IMR-90 (cell line): Measurements from ENCODE around the gene CAB39. TPM values are rescaled to one million over a fixed set of nuclear protein-coding genes. Genes with fewer than 3 reads are reported as not detected.

Experiments
- ATAC-seq: fragments of 200-7000 bp; cut with Tn5 transposase; 2 replicates; pipeline ENCODE4 v1.9.1; 2020; ENCODE audit warnings: low read depth, mild to moderate bottlenecking, moderate library complexity
- BruUV-seq: library from RNA; stranded (reverse); fragments of 400-500 nt; replicated peaks from 2 replicates; lab custom pipeline; 2021; lab: Mats Ljungman, UMichigan
- CTCF ChIA-PET: fragments of 300-600 bp; formaldehyde crosslinking; extraction: SDS; loops from one replicate; lab custom pipeline; 2021; ENCODE audit warnings: antibody characterized with exemption; lab: Yijun Ruan, JAX
- POLR2A ChIA-PET: fragments of 300-600 bp; sonication (Branson Sonifier 250); formaldehyde crosslinking; loops from one replicate; lab custom pipeline; 2022; ENCODE audit warnings: antibody characterized with exemption; ENCODE audit not compliant: unreplicated experiment; lab: Charles Lee
- DNase-seq: peaks from one replicate; pipeline ENCODE4 v3.0.0; 2013
- H2AFZ ChIP-seq: replicated peaks from 2 replicates; pipeline ENCODE3; 2013; ENCODE audit warnings: low read length, mild to moderate bottlenecking; ENCODE audit not compliant: poor library complexity
- H2AK5ac ChIP-seq: 2 replicates; pipeline ENCODE4 v1.6.1; 2013; ENCODE audit warnings: low read depth, low read length, inconsistent platforms
- H2AK9ac ChIP-seq: replicated peaks from 2 replicates; pipeline ENCODE3; 2013; ENCODE audit warnings: mild to moderate bottlenecking, low read depth, low read length, moderate library complexity; ENCODE audit not compliant: poor library complexity
- H2BK120ac ChIP-seq: 2 replicates; pipeline ENCODE4 v1.6.1; 2013; ENCODE audit warnings: low read depth, low read length, inconsistent platforms
- H2BK15ac ChIP-seq: 3 replicates; pipeline ENCODE4 v1.6.1; 2013; ENCODE audit warnings: low read depth, low read length, inconsistent platforms
- H2BK20ac ChIP-seq: 2 replicates; pipeline ENCODE4 v1.6.1; 2013; ENCODE audit warnings: low read depth, mild to moderate bottlenecking, inconsistent platforms, low read length, moderate library complexity
- H2BK5ac ChIP-seq: 2 replicates; pipeline ENCODE4 v1.6.1; 2013; ENCODE audit warnings: mild to moderate bottlenecking, low read depth, low read length, inconsistent platforms; ENCODE audit not compliant: poor library complexity, severe bottlenecking
- H3K14ac ChIP-seq: replicated peaks from 2 replicates; pipeline ENCODE4 v1.6.1; 2013; ENCODE audit warnings: low read depth, low read length, inconsistent platforms
- H3K18ac ChIP-seq: 2 replicates; pipeline ENCODE4 v1.6.1; 2013; ENCODE audit warnings: low read depth, low read length, control low read depth
- H3K23ac ChIP-seq: 2 replicates; pipeline ENCODE4 v1.6.1; 2013; ENCODE audit warnings: low read depth, low read length, inconsistent platforms
- H3K27ac ChIP-seq: 2 replicates; pipeline ENCODE4 v1.5.1; 2013; ENCODE audit warnings: mild to moderate bottlenecking, control low read depth, low read length; ENCODE audit not compliant: insufficient read depth
- H3K27me3 ChIP-seq: 2 replicates; pipeline ENCODE4 v1.6.1; 2013; ENCODE audit warnings: low read length; ENCODE audit not compliant: control insufficient read depth, insufficient read depth
- H3K36me3 ChIP-seq: 2 replicates; pipeline ENCODE4 v1.6.1; 2013; ENCODE audit warnings: low read length, mixed read lengths; ENCODE audit not compliant: control insufficient read depth, insufficient read depth
- H3K4ac ChIP-seq: 2 replicates; pipeline ENCODE4 v1.6.1; 2013; ENCODE audit warnings: low read depth, low read length, inconsistent platforms
- H3K4me1 ChIP-seq: 2 replicates; pipeline ENCODE4 v1.6.1; 2013; ENCODE audit warnings: low read length, mixed read lengths; ENCODE audit not compliant: control insufficient read depth, insufficient read depth
- H3K4me2 ChIP-seq: 2 replicates; pipeline ENCODE4 v1.6.1; 2013; ENCODE audit warnings: low read depth, mild to moderate bottlenecking, control low read depth, low read length, moderate library complexity
- H3K4me3 ChIP-seq: 2 replicates; pipeline ENCODE4 v1.5.1; 2013; ENCODE audit warnings: low read depth, mild to moderate bottlenecking, control low read depth, low read length, moderate library complexity; ENCODE audit not compliant: insufficient read depth
- H3K56ac ChIP-seq: 2 replicates; pipeline ENCODE4 v1.6.1; 2013; ENCODE audit warnings: low read length, inconsistent platforms; ENCODE audit not compliant: insufficient read depth; ENCODE audit errors: extremely low read depth
- H3K79me1 ChIP-seq, 2 experiments: 2 replicates each; pipeline ENCODE4 v1.6.1; 2013; ENCODE audit warnings: low read length in 2 of 2, inconsistent platforms in 1 of 2, low read depth in 1 of 2
- H3K9ac ChIP-seq: 2 replicates; pipeline ENCODE4 v1.6.1; 2013; ENCODE audit warnings: low read depth, low read length, control low read depth
- H3K9me1 ChIP-seq: 2 replicates; pipeline ENCODE4 v1.6.1; 2013; ENCODE audit warnings: low read length, inconsistent platforms; ENCODE audit not compliant: insufficient read depth
- H3K9me3 ChIP-seq: 2 replicates; pipeline ENCODE4 v1.6.1; 2013; ENCODE audit warnings: low read length; ENCODE audit not compliant: control insufficient read depth, insufficient read depth
- H4K20me1 ChIP-seq: 2 replicates; pipeline ENCODE4 v1.6.1; 2013; ENCODE audit warnings: low read length, inconsistent platforms; ENCODE audit not compliant: insufficient read depth
- H4K5ac ChIP-seq: 2 replicates; pipeline ENCODE4 v1.6.1; 2013; ENCODE audit warnings: mild to moderate bottlenecking, low read depth, low read length, control low read depth
- H4K8ac ChIP-seq, 2 experiments: 2 replicates each; pipeline ENCODE4 v1.6.1; 2013; ENCODE audit warnings: low read depth in 2 of 2, low read length in 2 of 2, control low read depth in 1 of 2, inconsistent platforms in 1 of 2
- H4K91ac ChIP-seq: 2 replicates; pipeline ENCODE4 v1.6.1; 2013; ENCODE audit warnings: low read depth, low read length, inconsistent platforms; ENCODE audit not compliant: insufficient read depth
- MXI1 ChIP-seq: IDR thresholded peaks from 2 replicates; pipeline ENCODE4 v1.6.1; 2012; ENCODE audit warnings: low read depth, mild to moderate bottlenecking, low read length, moderate library complexity, borderline replicate concordance
- WGBS, 2 experiments: methylation state at CpG; one replicate each; pipeline versions ENCODE4 v1.1.5 to v1.1.7; 2013; ENCODE audit warnings: missing lambda C conversion rate in 2 of 2; ENCODE audit not compliant: insufficient read length in 1 of 2; ENCODE audit errors: extremely low coverage in 2 of 2; 5-methylcytosine and 5-hydroxymethylcytosine counted together
- dilution Hi-C: fragments of 300-500 bp; cut with HindIII; formaldehyde crosslinking; loops from one replicate; pipeline ENCODE4 v1.14.3; 2018; ENCODE audit warnings: low sequenced_read_pairs; ENCODE audit not compliant: unreplicated experiment
- in situ Hi-C: fragments of 300-500 bp; cut with MboI; formaldehyde crosslinking; loops from 3 replicates; pipeline ENCODE4 v1.14.3; 2019; ENCODE audit warnings: low sequenced_read_pairs, inconsistent platforms, mixed read lengths
- intact Hi-C: fragments of 100-400 bp; cut with micrococcal nuclease; formaldehyde crosslinking; loops from 2 replicates; pipeline ENCODE4 v1.10.0; 2022
- polyA plus RNA-seq, 3 experiments: library from polyadenylated mRNA; depleted of rRNA; stranded (reverse); fragments of >200 nt; gene quantifications; 2 replicates each; pipeline ENCODE4 v1.2.3, GENCODE V29; 2012; ENCODE audit warnings: low replicate concordance in 1 of 3
- total RNA-seq: library from RNA; depleted of rRNA; stranded (reverse); fragments of >200 nt; gene quantifications from 2 replicates; pipeline ENCODE4 v1.2.3, GENCODE V29; 2012

CAB39 gene
- total and polyA plus RNA-seq, 2 of the 4 experiments (the other 2 are of a cell fraction): 38.2 to 71.7 TPM

GRCh38 chr2:230693411-230693810 lies 19.2 kb upstream of the CAB39 start:
- 100% methylated on average over 1 of the region's 6 CpGs; no CpG with 5 or more reads in 1 of the 2 experiments for WGBS, 2 experiments
- no peaks in the 10 kb centered on the region for H3K79me1 ChIP-seq
- no peak overlapping the region; the same call in 2 of the 3 replicates for H2BK15ac ChIP-seq
- H2BK20ac ChIP-seq: no peak overlapping the region
- no peak overlapping the region for H4K5ac ChIP-seq
- H4K8ac ChIP-seq: no peak overlapping the region
- no TSS peak for BruUV-seq
- H2AK5ac ChIP-seq: no peak overlapping the region
- H3K9ac ChIP-seq: no peak overlapping the region
- no peak overlapping the region for H3K18ac ChIP-seq
- H3K4ac ChIP-seq: no peak overlapping the region
- no peak overlapping the region for H2BK5ac ChIP-seq
- H3K27me3 ChIP-seq: no peaks in the 10 kb centered on the region
- dilution Hi-C loops: no loop called here
- peaks cover 6% of the 10 kb centered on the region for H3K4me1 ChIP-seq
- ChIA-PET POLR2A (no interaction called here), CTCF (no interaction called here)
- H2BK120ac ChIP-seq: no peak overlapping the region
- no peaks in the 10 kb centered on the region for H3K36me3 ChIP-seq
- H3K14ac ChIP-seq: 0 out of 2 replicates have a peak overlapping the region, but pooled peaks have one; percentile 18
- H3K27ac ChIP-seq: no peak overlapping the region
- H3K4me2 ChIP-seq: no peak overlapping the region
- H3K4me3 ChIP-seq: no peak overlapping the region
- H3K9me3 ChIP-seq: no peaks in the 10 kb centered on the region
- TF ChIP-seq MXI1: no peak
- H2AFZ ChIP-seq: no peak overlapping the region
- H3K56ac ChIP-seq: no peak overlapping the region
- peaks cover 14% of the 10 kb centered on the region for H3K9me1 ChIP-seq
- no peak overlapping the region for H2AK9ac ChIP-seq
- DNase-seq: no peak
- no peaks in the 10 kb centered on the region for H4K20me1 ChIP-seq
- intact Hi-C loops: no loop called here
- H3K23ac ChIP-seq: no peak overlapping the region
- in situ Hi-C loops: no loop called here
- ATAC-seq: no peak
- H4K91ac ChIP-seq: no peak overlapping the region
